Type B pancreatic cell (in vitro differentiated cells): ENCODE measurements around the gene UBXN7. TPM values are rescaled to one million over a fixed set of nuclear protein-coding genes. Genes with fewer than 3 reads are reported as not detected.
"Not testable (repeated sequence)": the region's sequence is repeated elsewhere in the genome, so short reads cannot be mapped to it uniquely, and the experiment has no call there.

Experiments
- DNase-seq: peaks from one replicate; pipeline ENCODE4 v3.0.0; 2021; ENCODE audit warnings: mixed read lengths; ENCODE audit not compliant: unreplicated experiment; ENCODE audit errors: extremely low spot score
- H3K27ac Mint-ChIP-seq: 2 replicates; pipeline ENCODE4 v1.8.0; 2021; ENCODE audit warnings: mild to moderate bottlenecking, mixed read lengths
- H3K27me3 Mint-ChIP-seq: 2 replicates; pipeline ENCODE4 v1.8.0; 2021; ENCODE audit warnings: mixed read lengths
- H3K36me3 Mint-ChIP-seq: 2 replicates; pipeline ENCODE4 v1.8.0; 2021; ENCODE audit warnings: mixed read lengths
- H3K4me1 Mint-ChIP-seq: one replicate; pipeline ENCODE4 v1.8.0; 2021; ENCODE audit warnings: mixed read lengths; ENCODE audit not compliant: unreplicated experiment
- H3K4me3 Mint-ChIP-seq: 2 replicates; pipeline ENCODE4 v1.8.0; 2021; ENCODE audit warnings: mild to moderate bottlenecking, mixed read lengths
- H3K9me3 Mint-ChIP-seq: 2 replicates; pipeline ENCODE4 v1.8.0; 2021; ENCODE audit warnings: mixed read lengths
- CTCF ChIP-seq: fragments of 200-600 bp; sonication (generic); conservative IDR thresholded peaks from 2 replicates; pipeline ENCODE4 v1.5.0; 2021; ENCODE audit warnings: antibody characterized with exemption, mild to moderate bottlenecking
- total RNA-seq: library from RNA; stranded (reverse); gene quantifications from 2 replicates; pipeline ENCODE4 v1.2.1, GENCODE V29; 2021; ENCODE audit warnings: low replicate concordance

UBXN7 gene
- total RNA-seq, 1 donor from 2014 or later, result 89.2 TPM

DNA sequence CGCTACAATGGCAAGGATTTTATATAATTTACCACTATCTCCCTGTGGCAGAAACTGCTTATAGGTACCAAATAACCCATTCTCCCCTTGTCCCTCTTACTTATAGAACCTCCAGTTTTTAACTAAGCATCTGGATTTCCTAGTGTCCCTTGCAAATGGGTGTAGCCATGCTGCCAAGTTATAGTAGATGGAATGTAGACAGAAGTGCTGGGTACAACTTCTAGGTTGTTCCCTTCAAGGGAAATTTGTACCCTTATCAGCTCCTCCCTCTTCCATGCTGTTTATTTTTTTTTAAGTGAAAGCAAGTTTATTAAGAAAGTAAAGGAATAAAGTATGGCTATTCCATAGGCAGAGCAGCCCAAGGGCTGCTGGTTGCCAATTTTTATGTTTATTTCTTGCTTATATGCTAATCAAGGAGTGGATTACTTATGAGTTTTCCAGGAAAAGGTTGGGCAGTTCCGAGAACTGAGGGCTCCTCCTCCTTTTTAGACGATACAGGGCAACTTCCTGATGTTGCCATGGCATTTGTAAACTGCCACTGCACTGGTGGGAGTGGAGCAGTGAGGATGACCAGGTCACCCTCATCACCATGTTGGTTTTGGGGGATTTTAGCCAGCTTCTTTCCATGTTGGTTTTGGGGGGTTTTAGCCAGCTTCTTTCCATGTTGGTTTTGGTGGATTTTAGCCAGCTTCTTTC, 53.9 kb downstream of the UBXN7 start:
- TF ChIP-seq CTCF, result no peak
- H3K27me3 Mint-ChIP-seq, result no peaks in the 10 kb centered on the region
- H3K4me1 Mint-ChIP-seq, result no peaks in the 10 kb centered on the region
- no peak overlapping the region for H3K4me3 Mint-ChIP-seq
- DNase-seq, result no peak
- H3K36me3 Mint-ChIP-seq, result peaks cover 35% of the 10 kb centered on the region
- H3K27ac Mint-ChIP-seq, result no peak overlapping the region
- peaks cover 11% of the 10 kb centered on the region for H3K9me3 Mint-ChIP-seq

- no peak overlapping the region for H3K27ac Mint-ChIP-seq
Observed at GRCh38 chr3:196377321-196377720, 54.9 kb downstream of the UBXN7 start.

DNA sequence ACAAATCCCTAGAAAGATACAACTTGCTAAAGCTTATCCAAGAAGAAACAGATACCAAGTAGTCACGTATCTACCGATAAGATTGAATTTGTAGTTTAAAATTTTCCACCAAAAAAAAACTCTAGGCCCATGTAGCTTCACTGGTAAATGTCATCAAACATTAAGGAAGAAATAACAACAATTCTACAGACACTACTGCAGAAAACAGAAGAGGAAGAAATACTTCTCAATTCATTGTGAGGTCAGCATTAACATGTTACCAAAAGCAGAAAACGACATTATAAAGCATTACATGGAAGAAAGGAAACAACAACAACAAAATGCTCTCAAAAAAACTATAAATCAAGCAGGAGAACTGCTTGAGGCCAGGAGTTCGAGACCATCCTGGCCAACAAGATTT, 66.5 kb downstream of the UBXN7 start:
- Mint-ChIP-seq H3K36me3 (peaks cover 33% of the 10 kb centered on the region), H3K27me3 (no peaks in the 10 kb centered on the region), H3K9me3 (no peaks in the 10 kb centered on the region), H3K27ac (no peak overlapping the region), H3K4me1 (no peaks in the 10 kb centered on the region), H3K4me3 (no peak overlapping the region)
- DNase-seq, result no peak
- no peak for TF ChIP-seq CTCF

More at GRCh38 chr3:196377321-196377720, 54.9 kb downstream of the UBXN7 start:
- DNase-seq, result no peak
- TF ChIP-seq CTCF, result no peak
- Mint-ChIP-seq H3K27me3 (no peaks in the 10 kb centered on the region), H3K9me3 (peaks cover 10% of the 10 kb centered on the region), H3K36me3 (peaks cover 28% of the 10 kb centered on the region), H3K4me1 (no peaks in the 10 kb centered on the region), H3K4me3 (no peak overlapping the region)

DNA sequence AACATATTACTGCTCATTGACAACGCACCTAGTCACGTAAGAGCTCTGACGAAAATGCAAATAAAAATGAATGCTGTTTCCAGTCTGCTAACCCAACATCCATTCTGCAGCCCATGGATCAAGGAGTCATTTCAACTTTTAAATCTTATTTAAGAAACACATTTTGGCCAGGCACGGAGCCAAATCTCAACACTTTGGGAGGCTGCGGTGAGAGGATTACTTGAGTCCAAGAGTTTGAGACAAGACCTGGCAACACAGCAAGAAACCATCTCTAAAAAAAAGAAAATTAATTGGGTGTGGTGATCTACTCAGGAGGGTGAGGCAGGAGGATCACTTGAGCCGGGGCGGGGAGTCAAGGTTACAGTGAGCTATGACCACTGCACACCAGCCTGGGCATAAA, 71.6 kb downstream of the UBXN7 start:
- H3K4me3 Mint-ChIP-seq, result no peak overlapping the region
- no peak for DNase-seq
- no peaks in the 10 kb centered on the region for H3K27me3 Mint-ChIP-seq
- no peak overlapping the region for H3K27ac Mint-ChIP-seq
- H3K36me3 Mint-ChIP-seq, result peaks cover 41% of the 10 kb centered on the region
- H3K4me1 Mint-ChIP-seq, result no peaks in the 10 kb centered on the region
- no peak for TF ChIP-seq CTCF
- H3K9me3 Mint-ChIP-seq, result no peaks in the 10 kb centered on the region

DNA sequence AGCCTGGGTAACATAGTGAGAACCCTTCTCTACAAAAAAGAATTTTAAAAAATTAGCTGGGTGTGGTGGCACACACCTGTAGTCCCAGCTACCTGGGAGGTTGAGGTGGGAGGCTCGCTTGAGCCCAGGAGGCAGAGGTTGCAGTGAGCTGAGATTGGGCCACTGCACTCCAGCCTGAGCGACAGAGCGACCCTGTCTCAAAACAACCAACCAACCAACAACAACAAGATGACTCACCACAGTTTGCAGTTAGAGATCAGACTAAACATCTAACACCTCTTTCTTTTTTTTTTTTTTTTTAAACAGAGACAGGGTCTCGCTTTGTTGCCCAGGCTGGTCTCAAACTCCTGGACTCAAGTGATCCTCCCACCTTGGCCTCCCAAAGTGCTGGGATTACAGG, 73.7 kb downstream of the UBXN7 start:
- not testable (repeated sequence) for DNase-seq, H3K9me3 Mint-ChIP-seq, H3K4me1 Mint-ChIP-seq, H3K27ac Mint-ChIP-seq, H3K27me3 Mint-ChIP-seq, H3K4me3 Mint-ChIP-seq
- peaks cover 51% of the 10 kb centered on the region for H3K36me3 Mint-ChIP-seq

GRCh38 chr3:196357905-196358304, 74.3 kb downstream of the UBXN7 start:
- Mint-ChIP-seq H3K27ac (no peak overlapping the region), H3K36me3 (peaks cover 53% of the 10 kb centered on the region), H3K9me3 (no peaks in the 10 kb centered on the region), H3K4me3 (no peak overlapping the region), H3K27me3 (no peaks in the 10 kb centered on the region), H3K4me1 (no peaks in the 10 kb centered on the region)
- no peak for DNase-seq
- no peak for TF ChIP-seq CTCF
